Ovary (tissue), 9 donors: ENCODE results near the gene AMACR. TPM values are rescaled to one million over a fixed set of nuclear protein-coding genes. Genes with fewer than 3 reads are reported as not detected.

ENCODE experiments used
- DNase-seq, 5 donors: peaks; one replicate each; pipeline ENCODE4 v3.0.0-alpha.2; 2019 to 2020
- H3K27ac ChIP-seq, 2 donors: fragments of 200-600 bp; one replicate each; pipeline versions ENCODE4 v1.5.1 to v1.8.0; 2019 to 2022
- H3K27me3 ChIP-seq: fragments of 200-600 bp; one replicate; pipeline ENCODE4 v1.8.0; 2022
- H3K36me3 ChIP-seq: fragments of 200-600 bp; sonication (generic); one replicate; pipeline ENCODE4 v1.5.1; 2019
- H3K4me1 ChIP-seq: one replicate; pipeline ENCODE4 v1.8.1; 2013; ENCODE audit warnings: mild to moderate bottlenecking, moderate library complexity; ENCODE audit not compliant: insufficient read depth
- H3K4me3 ChIP-seq: fragments of 200-600 bp; sonication (generic); one replicate; pipeline ENCODE4 v1.5.1; 2017
- H3K9me3 ChIP-seq, 2 donors: fragments of 200-600 bp in 1 of 2; sonication (generic) in 1 of 2; one replicate each; pipeline versions ENCODE4 v1.5.1 to v1.8.1; 2013 to 2019; ENCODE audit warnings: mild to moderate bottlenecking in 1 of 2, moderate library complexity in 1 of 2
- CTCF ChIP-seq, 3 donors: fragments of 450-650 bp in 2 of 3; fragments of 200-600 bp in 1 of 3; IDR thresholded peaks; one replicate each; pipeline versions ENCODE4 v1.5.1 to v1.8.0; 2016 to 2022; ENCODE audit warnings: antibody characterized with exemption in 3 of 3, mild to moderate bottlenecking in 1 of 3
- EP300 ChIP-seq: sonication (generic); formaldehyde crosslinking; IDR thresholded peaks from one replicate; pipeline ENCODE4 v1.6.1; 2017; ENCODE audit warnings: antibody characterized with exemption
- POLR2A ChIP-seq: fragments of 450-650 bp; IDR thresholded peaks from one replicate; pipeline ENCODE4 v1.6.1; 2017; ENCODE audit warnings: antibody characterized with exemption, mild to moderate bottlenecking, moderate library complexity
- WGBS, 3 donors: extraction: QIAGEN DNeasy Blood & Tissue Kit in 1 of 3; methylation state at CpG; one replicate each; pipeline versions ENCODE4 v1.1.5 to v1.1.7; 2013 to 2017; 5-methylcytosine and 5-hydroxymethylcytosine counted together
- intact Hi-C, 4 donors: fragments of 100-400 bp; cut with DNase I; formaldehyde crosslinking; loops; one replicate each; pipeline versions ENCODE4 v1.11.0 to v1.15.1; 2022 to 2023
- polyA plus RNA-seq, 2 donors: library from polyadenylated mRNA; stranded (reverse); fragments of 200-250 nt in 1 of 2; fragments of 350-450 nt in 1 of 2; fragmentation: Illumina TruSeq in 1 of 2; extraction: RNeasy Lipid Tissue Mini Kit (QIAGEN cat#74804) in 1 of 2; gene quantifications; one replicate each; pipeline ENCODE4 v1.2.3, GENCODE V29; 2013 to 2014
- total RNA-seq, 7 donors: library from RNA; depleted of rRNA in 2 of 7; stranded (reverse); fragments of >200 nt in 2 of 7; fragmentation: NEBNext Ultra II Directional in 3 of 7; extraction: Animal tissue kit (Norgen Biotek cat#: 25700) in 3 of 7; gene quantifications; one replicate each; pipeline versions ENCODE4 v1.1.0 to v1.2.4, GENCODE V29; 2016 to 2023
- donor health status: DM: no; HTN: no; CAD: no; lungs with moderate emphysema.
- donor health status: DM: no; HTN: no; CAD: no.
- donor health status: Bipolar disorder and iron deficiency.
- donor health status: DM: yes; HTN: yes; CAD: no.
- donor health status: DM: no; HTN: no; CAD: no.
- donor health status: DM: yes; HTN: yes; CAD: no.

The AMACR gene
- total and polyA plus RNA-seq, 9 donors = 3.9 to 13.4 (median 7.8) TPM

DNA sequence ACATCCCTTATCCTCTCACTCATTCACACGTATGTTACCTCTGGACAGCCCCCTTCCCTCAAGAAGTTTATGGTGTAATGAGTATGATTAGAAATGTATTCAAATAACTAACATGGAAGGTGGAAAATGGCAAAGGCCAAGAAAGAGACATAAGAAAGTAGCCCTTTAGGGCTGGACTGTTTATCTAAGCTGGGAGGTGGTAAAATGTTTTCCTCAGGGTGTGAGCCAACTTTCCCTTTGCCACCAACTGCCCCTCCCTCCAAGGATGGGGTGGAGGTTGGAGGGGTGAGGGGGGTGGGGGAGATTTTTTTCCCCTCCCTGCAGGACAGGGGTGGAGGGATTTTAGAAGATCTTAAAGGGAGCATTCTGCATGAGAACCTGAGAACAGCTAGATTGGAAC, 31.5 kb downstream of the AMACR start:
- Histone ChIP-seq H3K9me3 (no peaks in the 10 kb centered on the region), H3K36me3 (no peaks in the 10 kb centered on the region), H3K27me3 (no peaks in the 10 kb centered on the region), H3K4me1 (peaks cover 12% of the 10 kb centered on the region), H3K27ac (peak overlapping the region in 1 of 2 donors; percentile 26), H3K4me3 (no peak overlapping the region)
- DNase-seq = no peak
- intact Hi-C loops = no loop called here
- WGBS, 3 donors = 25 to 43% (median 35%) methylated on average over 1 of the region's 1 CpG
- no peak for TF ChIP-seq EP300

GRCh38 chr5:33975852-33976251, 32.0 kb downstream of the AMACR start:
- TF ChIP-seq EP300 (no peak), CTCF (IDR thresholded peaks at IDR 0.05) (no peak), POLR2A (no peak)
- Histone ChIP-seq H3K9me3 (no peaks in the 10 kb centered on the region), H3K36me3 (no peaks in the 10 kb centered on the region), H3K4me3 (no peak overlapping the region), H3K27ac (peak overlapping the region in 1 of 2 donors; percentile 26), H3K4me1 (peaks cover 12% of the 10 kb centered on the region), H3K27me3 (no peaks in the 10 kb centered on the region)
- 4 to 6% (median 4%) methylated on average over 5 of the region's 5 CpGs for WGBS, 3 donors
- intact Hi-C loops = no loop called here
- DNase-seq = no peak

DNA sequence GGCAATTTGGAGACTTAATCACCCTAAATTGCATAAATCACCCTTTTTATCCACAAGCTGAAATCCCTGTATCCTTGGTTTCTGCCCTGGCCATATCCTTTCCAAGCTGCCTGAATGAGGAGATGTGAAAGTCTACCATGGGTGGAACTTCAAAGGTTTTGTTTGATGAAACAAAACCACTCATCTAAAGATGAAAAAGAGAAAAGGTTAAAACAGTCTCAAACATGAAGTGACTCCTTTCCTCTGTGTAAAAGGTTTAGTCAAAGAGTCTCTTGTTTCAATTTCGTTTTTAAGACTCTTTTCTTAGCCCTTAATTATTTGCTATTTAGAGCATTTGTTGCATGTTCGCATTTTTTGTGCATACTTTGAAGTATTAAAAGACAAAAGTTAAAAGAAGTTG, 34.6 kb downstream of the AMACR start:
- Histone ChIP-seq H3K27me3 (no peaks in the 10 kb centered on the region), H3K4me3 (no peak overlapping the region), H3K27ac (no peak overlapping the region), H3K36me3 (no peaks in the 10 kb centered on the region), H3K4me1 (peaks cover 12% of the 10 kb centered on the region), H3K9me3 (no peaks in the 10 kb centered on the region)
- 54 to 72% (median 64%) methylated on average over 2 of the region's 2 CpGs for WGBS, 3 donors
- TF ChIP-seq EP300 = no peak
- intact Hi-C loops = no loop called here
- DNase-seq = no peak

- Histone ChIP-seq H3K27ac (no peak overlapping the region), H3K9me3 (no peaks in the 10 kb centered on the region), H3K4me1 (peaks cover 5% of the 10 kb centered on the region), H3K27me3 (no peaks in the 10 kb centered on the region), H3K4me3 (no peak overlapping the region), H3K36me3 (no peaks in the 10 kb centered on the region)
- 54 to 65% (median 58%) methylated on average over 10 of the region's 10 CpGs for WGBS, 3 donors
- intact Hi-C loops = no loop called here
- peak in 2 of 3 donors; percentile 16 to 18 for TF ChIP-seq CTCF (IDR thresholded peaks at IDR 0.05)
- no peak for TF ChIP-seq POLR2A
- DNase-seq = no peak
Measured at GRCh38 chr5:33969572-33970452, 38.0 kb downstream of the AMACR start.

DNA sequence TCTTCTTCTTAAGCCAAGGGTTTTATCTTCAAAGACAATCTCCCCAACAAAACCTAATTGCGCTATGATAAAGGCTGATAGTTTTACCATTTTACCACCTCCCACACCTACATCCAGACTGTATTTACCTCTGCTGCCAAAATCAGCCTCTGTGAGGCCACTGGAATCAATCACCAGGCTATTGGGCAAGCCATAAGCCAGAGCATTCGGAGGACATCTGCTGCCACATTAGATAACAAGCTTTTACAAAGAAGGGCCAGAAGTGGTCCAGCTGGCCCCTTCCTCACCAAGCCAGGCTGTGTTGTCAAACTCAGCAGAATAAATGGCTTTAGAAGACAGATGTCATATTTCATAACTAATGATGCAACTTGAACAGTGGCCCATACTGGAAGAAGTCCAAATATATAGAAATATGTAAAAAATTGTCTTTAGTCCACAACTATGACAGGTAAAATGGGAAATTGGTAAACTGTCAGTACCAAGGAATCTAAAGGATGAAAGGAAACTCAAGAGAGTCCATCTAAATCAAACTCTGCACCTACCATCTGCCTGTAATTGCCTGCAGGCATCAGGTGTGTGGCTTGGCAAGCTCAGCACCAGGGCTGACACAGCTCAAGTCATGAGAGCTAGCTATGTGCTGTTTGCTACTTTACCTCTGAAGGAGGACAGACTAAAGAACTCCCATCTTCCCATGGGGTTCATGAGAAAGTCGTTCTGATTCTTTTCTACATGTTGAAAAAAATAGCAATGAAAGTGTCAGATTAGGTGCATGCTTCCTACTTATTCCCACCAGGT, 39.4 kb downstream of the AMACR start:
- Histone ChIP-seq H3K4me3 (no peak overlapping the region), H3K27ac (no peak overlapping the region), H3K27me3 (no peaks in the 10 kb centered on the region), H3K4me1 (peaks cover 2% of the 10 kb centered on the region), H3K36me3 (no peaks in the 10 kb centered on the region), H3K9me3 (no peaks in the 10 kb centered on the region)
- TF ChIP-seq EP300 (no peak), CTCF (IDR thresholded peaks at IDR 0.05) (no peak), POLR2A (no peak)
- intact Hi-C loops = no loop called here
- 40 to 49% (median 43%) methylated on average over 3 of the region's 3 CpGs for WGBS, 3 donors
- no peak for DNase-seq
